Vagina (tissue), 2 donors: ENCODE data around the gene RGL2. TPM values are rescaled to one million over a fixed set of nuclear protein-coding genes. Genes with fewer than 3 reads are reported as not detected.
A peak's percentile ranks its signal among the peaks of the same experiment; 100 is the strongest.

Experiments used
- DNase-seq, 2 donors: peaks; one replicate each; pipeline ENCODE4 v3.0.0-alpha.2; 2017; ENCODE audit errors: extremely low spot score in 2 of 2
- H3K27ac ChIP-seq: fragments of 200-600 bp; sonication (generic); one replicate; pipeline ENCODE4 v1.5.1; 2019
- H3K27me3 ChIP-seq: fragments of 200-600 bp; sonication (generic); one replicate; pipeline ENCODE4 v1.5.1; 2019
- H3K36me3 ChIP-seq, 2 donors: fragments of 200-600 bp; sonication (generic); one replicate each; pipeline ENCODE4 v1.5.1; 2017 to 2019
- H3K4me1 ChIP-seq: fragments of 200-600 bp; sonication (generic); one replicate; pipeline ENCODE4 v1.5.1; 2019
- H3K4me3 ChIP-seq, 2 donors: fragments of 200-600 bp; sonication (generic); 1 replicate in 1 of 2; 2 replicates in 1 of 2; pipeline ENCODE4 v1.5.1; 2016 to 2019
- H3K9me3 ChIP-seq: fragments of 200-600 bp; sonication (generic); one replicate; pipeline ENCODE4 v1.5.1; 2019
- POLR2A ChIP-seq, 2 donors: fragments of 450-650 bp; IDR thresholded peaks; one replicate each; pipeline ENCODE4 v1.6.1; 2017; ENCODE audit warnings: antibody characterized with exemption in 2 of 2, mild to moderate bottlenecking in 2 of 2, moderate library complexity in 2 of 2
- POLR2AphosphoS5 ChIP-seq, 2 donors: sonication (generic); formaldehyde crosslinking; IDR thresholded peaks; one replicate each; pipeline ENCODE4 v1.9.0; 2017; ENCODE audit warnings: antibody characterized with exemption in 2 of 2, mild to moderate bottlenecking in 2 of 2, low read depth in 1 of 2; ENCODE audit not compliant: insufficient read depth in 1 of 2
- intact Hi-C: fragments of 100-400 bp; cut with DNase I; formaldehyde crosslinking; loops from one replicate; pipeline ENCODE4 v1.15.1; 2023
- total RNA-seq: library from RNA; depleted of rRNA; stranded (reverse); fragments of >200 nt; gene quantifications from one replicate; pipeline ENCODE4 v1.2.3, GENCODE V29; 2016
- TF ChIP-seq, protein P1 (sequence below), 3 experiments: fragments of 450-650 bp in 2 of 3; fragments of 200-600 bp in 1 of 3; sonication (generic) in 1 of 3; IDR thresholded peaks; one replicate each; pipeline ENCODE4 v1.5.1; 2017 to 2019; ENCODE audit warnings: antibody characterized with exemption in 3 of 3, mild to moderate bottlenecking in 2 of 3, moderate library complexity in 2 of 3

RGL2 gene
- total RNA-seq, 1 donor from 2014 or later, result 41.5 TPM

DNA sequence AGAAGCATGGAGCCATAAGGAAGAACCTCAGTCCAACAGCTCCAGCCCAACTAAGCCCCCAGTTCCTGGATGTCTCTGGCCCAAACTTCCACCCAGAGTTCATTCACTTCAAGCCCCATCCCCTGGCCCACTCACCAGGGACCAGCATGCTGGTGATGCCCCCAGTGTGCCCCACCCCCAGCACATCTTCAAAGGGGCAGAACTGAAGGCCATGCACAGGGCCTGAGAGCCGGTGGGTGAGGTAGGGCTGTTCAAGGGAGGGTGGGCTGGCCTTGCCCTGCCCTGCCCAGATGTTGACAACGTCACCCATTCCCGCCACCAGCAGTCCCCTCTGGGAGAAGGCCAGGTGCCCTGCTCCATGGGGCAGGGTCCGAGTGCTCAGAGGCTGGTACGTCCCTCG lies 18.2 kb downstream of the RGL2 start:
- TF ChIP-seq POLR2AphosphoS5 (IDR thresholded peaks at IDR 0.05; ENCODE audit: insufficient read depth in 1 of 2, low read depth in 1 of 2) (no peak), POLR2A (IDR thresholded peaks at IDR 0.05) (no peak)
- TF ChIP-seq, protein P1, sequence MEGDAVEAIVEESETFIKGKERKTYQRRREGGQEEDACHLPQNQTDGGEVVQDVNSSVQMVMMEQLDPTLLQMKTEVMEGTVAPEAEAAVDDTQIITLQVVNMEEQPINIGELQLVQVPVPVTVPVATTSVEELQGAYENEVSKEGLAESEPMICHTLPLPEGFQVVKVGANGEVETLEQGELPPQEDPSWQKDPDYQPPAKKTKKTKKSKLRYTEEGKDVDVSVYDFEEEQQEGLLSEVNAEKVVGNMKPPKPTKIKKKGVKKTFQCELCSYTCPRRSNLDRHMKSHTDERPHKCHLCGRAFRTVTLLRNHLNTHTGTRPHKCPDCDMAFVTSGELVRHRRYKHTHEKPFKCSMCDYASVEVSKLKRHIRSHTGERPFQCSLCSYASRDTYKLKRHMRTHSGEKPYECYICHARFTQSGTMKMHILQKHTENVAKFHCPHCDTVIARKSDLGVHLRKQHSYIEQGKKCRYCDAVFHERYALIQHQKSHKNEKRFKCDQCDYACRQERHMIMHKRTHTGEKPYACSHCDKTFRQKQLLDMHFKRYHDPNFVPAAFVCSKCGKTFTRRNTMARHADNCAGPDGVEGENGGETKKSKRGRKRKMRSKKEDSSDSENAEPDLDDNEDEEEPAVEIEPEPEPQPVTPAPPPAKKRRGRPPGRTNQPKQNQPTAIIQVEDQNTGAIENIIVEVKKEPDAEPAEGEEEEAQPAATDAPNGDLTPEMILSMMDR (IDR thresholded peaks at IDR 0.05), result no peak
- H3K4me1 ChIP-seq, result peaks cover 23% of the 10 kb centered on the region
- peaks cover 0 to 49% of the 10 kb centered on the region in 2 donors for H3K36me3 ChIP-seq
- no peak overlapping the region for H3K4me3 ChIP-seq
- H3K9me3 ChIP-seq, result no peaks in the 10 kb centered on the region
- intact Hi-C loops, result no loop called here
- H3K27ac ChIP-seq, result no peak overlapping the region
- no peaks in the 10 kb centered on the region for H3K27me3 ChIP-seq
- no peak for DNase-seq

DNA sequence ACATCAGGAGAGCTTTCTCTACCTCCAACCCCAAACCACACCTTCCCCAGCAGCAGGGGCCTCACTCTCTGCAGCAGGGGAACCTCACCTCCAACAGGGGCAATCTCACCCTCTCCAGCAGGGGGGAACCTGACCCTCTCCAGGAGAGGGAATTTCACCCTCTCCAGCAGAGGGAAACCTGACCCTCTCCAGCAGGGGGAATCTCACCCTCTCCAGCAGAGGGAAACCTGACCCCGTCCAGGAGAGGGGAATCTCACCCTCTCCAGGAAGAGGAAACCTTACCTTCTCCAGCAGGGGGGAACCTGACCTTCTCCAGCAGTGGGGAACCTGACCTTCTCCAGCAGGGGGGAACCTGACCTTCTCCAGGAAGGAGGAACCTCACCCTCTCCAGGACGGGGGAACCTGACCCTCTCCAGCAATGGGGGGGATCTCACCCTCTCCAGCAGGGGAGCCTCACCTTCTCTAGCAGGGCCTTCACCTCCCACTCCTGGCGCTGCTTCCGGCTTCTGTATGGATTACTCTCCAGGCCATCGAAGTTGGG lies 18.7 kb downstream of the RGL2 start:
- H3K4me1 ChIP-seq, result peaks cover 28% of the 10 kb centered on the region
- no peak for TF ChIP-seq POLR2A (IDR thresholded peaks at IDR 0.05)
- TF ChIP-seq, protein P1 (IDR thresholded peaks at IDR 0.05), result no peak
- no peak for TF ChIP-seq POLR2AphosphoS5 (IDR thresholded peaks at IDR 0.05; ENCODE audit: insufficient read depth in 1 of 2, low read depth in 1 of 2)
- H3K36me3 ChIP-seq, result peaks cover 0 to 54% of the 10 kb centered on the region in 2 donors
- no peaks in the 10 kb centered on the region for H3K9me3 ChIP-seq
- intact Hi-C loops, result loop anchor here (5.0 kb wide), 1 partner anchor 297 kb away; no protein-coding TSS in a partner anchor
- H3K27ac ChIP-seq, result no peak overlapping the region
- DNase-seq, result no peak
- H3K4me3 ChIP-seq, result no peak overlapping the region
- H3K27me3 ChIP-seq, result no peaks in the 10 kb centered on the region

DNA sequence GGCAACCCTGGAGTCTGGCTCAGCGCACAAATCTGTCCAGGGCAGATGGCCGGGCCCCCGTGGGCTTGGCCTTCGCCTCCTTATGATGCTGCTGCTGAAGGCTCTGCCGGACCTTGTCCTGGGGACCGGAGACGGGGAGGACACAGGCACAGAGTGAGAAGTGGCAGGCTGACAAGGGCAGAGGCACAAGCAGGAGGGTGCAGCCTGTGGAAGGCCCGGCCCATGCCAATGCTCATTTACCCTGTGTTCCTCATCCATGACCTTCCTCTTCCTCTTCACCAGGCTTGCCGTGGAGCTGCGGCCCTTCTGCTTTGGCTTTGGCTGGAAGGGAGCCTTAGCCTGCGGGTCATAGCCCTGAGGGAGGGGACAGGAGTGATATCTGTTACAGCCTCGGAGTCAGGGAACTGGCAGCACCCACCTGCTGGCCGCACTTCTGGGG lies 19.5 kb downstream of the RGL2 start:
- DNase-seq, result no peak
- no peak for TF ChIP-seq POLR2AphosphoS5 (IDR thresholded peaks at IDR 0.05; ENCODE audit: insufficient read depth in 1 of 2, low read depth in 1 of 2)
- Histone ChIP-seq H3K27ac (no peak overlapping the region), H3K36me3 (peaks cover 0 to 51% of the 10 kb centered on the region in 2 donors), H3K4me3 (no peak overlapping the region), H3K4me1 (peaks cover 36% of the 10 kb centered on the region), H3K27me3 (no peaks in the 10 kb centered on the region), H3K9me3 (no peaks in the 10 kb centered on the region)
- intact Hi-C loops, result loop anchor here (5.0 kb wide), 1 partner anchor 298 kb away; no protein-coding TSS in a partner anchor

DNA sequence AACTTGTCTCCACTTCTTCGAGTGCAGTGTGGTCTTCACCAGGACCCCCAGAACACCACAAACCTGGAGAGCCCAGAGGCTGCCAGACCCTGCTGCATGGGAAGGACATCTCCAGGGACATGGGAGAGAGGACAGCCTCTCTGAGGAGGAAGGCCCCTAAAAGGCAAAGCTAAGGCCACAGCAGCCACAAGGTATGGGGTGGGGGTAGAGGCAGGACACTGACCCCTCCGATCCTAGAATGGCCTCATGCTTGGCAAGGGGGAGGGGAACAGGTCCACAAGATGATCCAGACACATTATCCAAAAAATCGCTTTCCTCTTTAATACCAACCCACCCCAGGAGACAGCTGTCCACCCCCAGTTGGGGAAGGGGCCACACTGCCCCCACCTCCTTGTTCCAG lies 19.9 kb downstream of the RGL2 start:
- peaks cover 40% of the 10 kb centered on the region for H3K4me1 ChIP-seq
- H3K27ac ChIP-seq, result no peak overlapping the region
- peaks cover 0 to 51% of the 10 kb centered on the region in 2 donors for H3K36me3 ChIP-seq
- DNase-seq, result no peak
- no peaks in the 10 kb centered on the region for H3K9me3 ChIP-seq
- TF ChIP-seq POLR2AphosphoS5 (IDR thresholded peaks at IDR 0.05; ENCODE audit: insufficient read depth in 1 of 2, low read depth in 1 of 2) (no peak), POLR2A (IDR thresholded peaks at IDR 0.05) (no peak)
- TF ChIP-seq, protein P1 (IDR thresholded peaks at IDR 0.05), result no peak
- H3K4me3 ChIP-seq, result no peak overlapping the region
- no peaks in the 10 kb centered on the region for H3K27me3 ChIP-seq
- intact Hi-C loops, result loop anchor here (5.0 kb wide), 1 partner anchor 298 kb away; no protein-coding TSS in a partner anchor

DNA sequence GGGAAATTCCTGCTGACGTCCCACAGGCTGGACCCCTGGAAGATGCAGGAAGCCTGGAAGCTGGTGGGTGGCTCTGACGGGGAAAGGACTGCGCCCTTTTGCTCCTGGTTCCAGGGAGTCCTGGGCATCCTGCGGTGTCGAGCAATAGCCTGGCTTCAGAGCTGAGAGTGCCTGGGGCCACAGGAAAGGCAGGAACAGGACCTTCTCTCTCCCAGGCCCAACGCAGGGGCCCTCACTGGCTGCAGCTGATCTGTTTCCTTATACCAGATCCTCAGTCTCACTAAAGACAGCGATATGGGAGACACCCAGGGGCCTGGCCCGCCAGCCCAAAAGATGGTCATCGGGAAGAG lies 20.4 kb downstream of the RGL2 start:
- intact Hi-C loops, result loop anchor here (5.0 kb wide), 1 partner anchor 299 kb away; no protein-coding TSS in a partner anchor
- TF ChIP-seq POLR2A (IDR thresholded peaks at IDR 0.05) (no peak), POLR2AphosphoS5 (IDR thresholded peaks at IDR 0.05; ENCODE audit: insufficient read depth in 1 of 2, low read depth in 1 of 2) (no peak)
- TF ChIP-seq, protein P1 (IDR thresholded peaks at IDR 0.05), result no peak
- no peaks in the 10 kb centered on the region for H3K9me3 ChIP-seq
- H3K4me3 ChIP-seq, result peak overlapping the region in 1 of 2 donors; percentile 61
- H3K4me1 ChIP-seq, result peaks cover 45% of the 10 kb centered on the region
- H3K27ac ChIP-seq, result no peak overlapping the region
- no peak for DNase-seq
- H3K27me3 ChIP-seq, result no peaks in the 10 kb centered on the region
- peaks cover 0 to 48% of the 10 kb centered on the region in 2 donors for H3K36me3 ChIP-seq
